GM10847 (cell line): Measurements from ENCODE around the gene HIGD1A.

ENCODE experiments used
- POLR2A ChIP-seq: IDR thresholded peaks from 2 replicates; pipeline ENCODE4 v1.6.1; 2011; ENCODE audit not compliant: insufficient read length; ENCODE audit errors: extremely low read depth

Gene HIGD1A

GRCh38 chr3:42786212-42786611, 18.1 kb downstream of the HIGD1A start:
- TF ChIP-seq POLR2A: no peak

GRCh38 chr3:42780892-42781700, 23.2 kb downstream of the HIGD1A start:
- TF ChIP-seq POLR2A: no peak

- no peak for TF ChIP-seq POLR2A
Observed at GRCh38 chr3:42780398-42780797, 23.9 kb downstream of the HIGD1A start.

GRCh38 chr3:42778644-42779043, 25.6 kb downstream of the HIGD1A start:
- TF ChIP-seq POLR2A: no peak

- no peak for TF ChIP-seq POLR2A
Observed at GRCh38 chr3:42773409-42773751, 30.9 kb downstream of the HIGD1A start.

GRCh38 chr3:42772670-42773408, 31.5 kb downstream of the HIGD1A start, which contains the start of gene CCDC13:
Gene CCDC13 (minus strand): TSS chr3:42773253. CDS start chr3:42758345, 14,908 bp downstream.
- peak; percentile 49 for TF ChIP-seq POLR2A

- TF ChIP-seq POLR2A: no peak
Observed at GRCh38 chr3:42771271-42771670, 33.0 kb downstream of the HIGD1A start.

- TF ChIP-seq POLR2A: no peak
Observed at GRCh38 chr3:42769477-42770131, 34.7 kb downstream of the HIGD1A start.

- no peak for TF ChIP-seq POLR2A
Observed at GRCh38 chr3:42764561-42765295, 39.6 kb downstream of the HIGD1A start.

GRCh38 chr3:42764115-42764514, 40.2 kb downstream of the HIGD1A start:
- TF ChIP-seq POLR2A: no peak

- TF ChIP-seq POLR2A: no peak
Observed at GRCh38 chr3:42763021-42763420, 41.3 kb downstream of the HIGD1A start.

GRCh38 chr3:42762046-42762724, 42.1 kb downstream of the HIGD1A start:
- no peak for TF ChIP-seq POLR2A

GRCh38 chr3:42758126-42758525, 46.2 kb downstream of the HIGD1A start:
- TF ChIP-seq POLR2A: no peak

- no peak for TF ChIP-seq POLR2A
Observed at GRCh38 chr3:42756681-42757213, 47.5 kb downstream of the HIGD1A start.
